Stimulated activated CD4-positive, alpha-beta T cell treated with anti-CD3 and anti-CD28 coated beads, Interleukin-1b, Interleukin-23, amount 100 ng/mL, for 1 hour (primary cell): Measurements from ENCODE around the gene SAMD10.
A peak's percentile ranks its signal among the peaks of the same experiment; 100 is the strongest.
"Not testable (repeated sequence)": the region's sequence is repeated elsewhere in the genome, so short reads cannot be mapped to it uniquely, and the experiment has no call there.

ENCODE experiments used
- DNase-seq, 2 donors: peaks; one replicate each; pipeline ENCODE4 v3.0.0-alpha.2; 2020; ENCODE audit warnings: low read depth in 2 of 2

SAMD10 gene

GRCh38 chr20:63941282-63942081, 38.0 kb downstream of the SAMD10 start:
- peak in 1 of 2 donors; percentile 47 for DNase-seq

- DNase-seq, result no peak
Observed at GRCh38 chr20:63940472-63941266, 38.8 kb downstream of the SAMD10 start.

GRCh38 chr20:63940071-63940471, 39.4 kb downstream of the SAMD10 start:
- DNase-seq, result no peak

- DNase-seq, result no peak
Observed at GRCh38 chr20:63939061-63939935, 40.1 kb downstream of the SAMD10 start.

- DNase-seq, result no peak
Observed at GRCh38 chr20:63937596-63937995, 41.8 kb downstream of the SAMD10 start.

- no peak for DNase-seq
Observed at GRCh38 chr20:63935447-63935846, 44.0 kb downstream of the SAMD10 start.

- DNase-seq, result no peak
Observed at GRCh38 chr20:63934271-63935068, 45.0 kb downstream of the SAMD10 start.

GRCh38 chr20:63933646-63934045, 45.8 kb downstream of the SAMD10 start:
- DNase-seq, result no peak

- DNase-seq, result no peak
Observed at GRCh38 chr20:63932606-63933160, 46.8 kb downstream of the SAMD10 start.

- DNase-seq, result no peak
Observed at GRCh38 chr20:63931735-63932134, 47.7 kb downstream of the SAMD10 start.

- DNase-seq, result no peak
Observed at GRCh38 chr20:63930971-63931553, 48.4 kb downstream of the SAMD10 start.

- not testable (repeated sequence) for DNase-seq
Observed at GRCh38 chr20:63929473-63929883, 50.0 kb downstream of the SAMD10 start.

GRCh38 chr20:63929071-63929470, 50.4 kb downstream of the SAMD10 start:
- no peak for DNase-seq

GRCh38 chr20:63926298-63926697, 53.1 kb downstream of the SAMD10 start:
- no peak for DNase-seq

- DNase-seq, result no peak
Observed at GRCh38 chr20:63924241-63924640, 55.2 kb downstream of the SAMD10 start.
